ENCODE measurements around the gene RHOV.

DNA sequence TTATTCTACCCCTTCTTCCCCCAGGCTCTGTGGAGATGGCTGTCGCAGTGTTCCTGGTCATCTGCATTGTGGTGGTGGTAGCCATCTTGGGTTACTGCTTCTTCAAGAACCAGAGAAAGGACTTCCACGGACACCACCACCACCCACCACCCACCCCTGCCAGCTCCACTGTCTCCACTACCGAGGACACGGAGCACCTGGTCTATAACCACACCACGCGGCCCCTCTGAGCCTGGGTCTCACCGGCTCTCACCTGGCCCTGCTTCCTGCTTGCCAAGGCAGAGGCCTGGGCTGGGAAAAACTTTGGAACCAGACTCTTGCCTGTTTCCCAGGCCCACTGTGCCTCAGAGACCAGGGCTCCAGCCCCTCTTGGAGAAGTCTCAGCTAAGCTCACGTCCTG, 17.3 kb downstream of the RHOV start:
- TF ChIP-seq, protein P1, sequence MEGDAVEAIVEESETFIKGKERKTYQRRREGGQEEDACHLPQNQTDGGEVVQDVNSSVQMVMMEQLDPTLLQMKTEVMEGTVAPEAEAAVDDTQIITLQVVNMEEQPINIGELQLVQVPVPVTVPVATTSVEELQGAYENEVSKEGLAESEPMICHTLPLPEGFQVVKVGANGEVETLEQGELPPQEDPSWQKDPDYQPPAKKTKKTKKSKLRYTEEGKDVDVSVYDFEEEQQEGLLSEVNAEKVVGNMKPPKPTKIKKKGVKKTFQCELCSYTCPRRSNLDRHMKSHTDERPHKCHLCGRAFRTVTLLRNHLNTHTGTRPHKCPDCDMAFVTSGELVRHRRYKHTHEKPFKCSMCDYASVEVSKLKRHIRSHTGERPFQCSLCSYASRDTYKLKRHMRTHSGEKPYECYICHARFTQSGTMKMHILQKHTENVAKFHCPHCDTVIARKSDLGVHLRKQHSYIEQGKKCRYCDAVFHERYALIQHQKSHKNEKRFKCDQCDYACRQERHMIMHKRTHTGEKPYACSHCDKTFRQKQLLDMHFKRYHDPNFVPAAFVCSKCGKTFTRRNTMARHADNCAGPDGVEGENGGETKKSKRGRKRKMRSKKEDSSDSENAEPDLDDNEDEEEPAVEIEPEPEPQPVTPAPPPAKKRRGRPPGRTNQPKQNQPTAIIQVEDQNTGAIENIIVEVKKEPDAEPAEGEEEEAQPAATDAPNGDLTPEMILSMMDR (IDR thresholded peaks at IDR 0.05 in 2 of 3, conservative IDR thresholded peaks at IDR 0.05 in 1 of 3; ENCODE audit: borderline replicate concordance in 1 of 3, insufficient read depth in 1 of 3, low read depth in 2 of 3, low read length in 2 of 3), result no peak
- TF ChIP-seq CEBPB (IDR thresholded peaks at IDR 0.05; ENCODE audit: low read depth) (no peak), RAD21 (IDR thresholded peaks at IDR 0.05; ENCODE audit: low read depth) (no peak), POLR2AphosphoS5 (IDR thresholded peaks at IDR 0.05; ENCODE audit: low read depth, low read length) (no peak), POLR2A (IDR thresholded peaks at IDR 0.05; ENCODE audit: borderline replicate concordance, extremely low read depth, insufficient read depth, insufficient read length) (no peak), EZH2phosphoT487 (IDR thresholded peaks at IDR 0.05; ENCODE audit: borderline replicate concordance) (no peak)
- TF ChIP-seq, protein P2, sequence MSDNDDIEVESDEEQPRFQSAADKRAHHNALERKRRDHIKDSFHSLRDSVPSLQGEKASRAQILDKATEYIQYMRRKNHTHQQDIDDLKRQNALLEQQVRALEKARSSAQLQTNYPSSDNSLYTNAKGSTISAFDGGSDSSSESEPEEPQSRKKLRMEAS (IDR thresholded peaks at IDR 0.05), result no peak
- TF ChIP-seq, protein P3, sequence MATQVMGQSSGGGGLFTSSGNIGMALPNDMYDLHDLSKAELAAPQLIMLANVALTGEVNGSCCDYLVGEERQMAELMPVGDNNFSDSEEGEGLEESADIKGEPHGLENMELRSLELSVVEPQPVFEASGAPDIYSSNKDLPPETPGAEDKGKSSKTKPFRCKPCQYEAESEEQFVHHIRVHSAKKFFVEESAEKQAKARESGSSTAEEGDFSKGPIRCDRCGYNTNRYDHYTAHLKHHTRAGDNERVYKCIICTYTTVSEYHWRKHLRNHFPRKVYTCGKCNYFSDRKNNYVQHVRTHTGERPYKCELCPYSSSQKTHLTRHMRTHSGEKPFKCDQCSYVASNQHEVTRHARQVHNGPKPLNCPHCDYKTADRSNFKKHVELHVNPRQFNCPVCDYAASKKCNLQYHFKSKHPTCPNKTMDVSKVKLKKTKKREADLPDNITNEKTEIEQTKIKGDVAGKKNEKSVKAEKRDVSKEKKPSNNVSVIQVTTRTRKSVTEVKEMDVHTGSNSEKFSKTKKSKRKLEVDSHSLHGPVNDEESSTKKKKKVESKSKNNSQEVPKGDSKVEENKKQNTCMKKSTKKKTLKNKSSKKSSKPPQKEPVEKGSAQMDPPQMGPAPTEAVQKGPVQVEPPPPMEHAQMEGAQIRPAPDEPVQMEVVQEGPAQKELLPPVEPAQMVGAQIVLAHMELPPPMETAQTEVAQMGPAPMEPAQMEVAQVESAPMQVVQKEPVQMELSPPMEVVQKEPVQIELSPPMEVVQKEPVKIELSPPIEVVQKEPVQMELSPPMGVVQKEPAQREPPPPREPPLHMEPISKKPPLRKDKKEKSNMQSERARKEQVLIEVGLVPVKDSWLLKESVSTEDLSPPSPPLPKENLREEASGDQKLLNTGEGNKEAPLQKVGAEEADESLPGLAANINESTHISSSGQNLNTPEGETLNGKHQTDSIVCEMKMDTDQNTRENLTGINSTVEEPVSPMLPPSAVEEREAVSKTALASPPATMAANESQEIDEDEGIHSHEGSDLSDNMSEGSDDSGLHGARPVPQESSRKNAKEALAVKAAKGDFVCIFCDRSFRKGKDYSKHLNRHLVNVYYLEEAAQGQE (IDR thresholded peaks at IDR 0.05; ENCODE audit: low read depth), result no peak
